ENCODE measurements around the gene EIF4G3. TPM values are rescaled to one million over a fixed set of nuclear protein-coding genes. Genes with fewer than 3 reads are reported as not detected.

The EIF4G3 gene
- total and polyA plus RNA-seq, 2 donors (not counting 1 experiment from before 2014, with no cell fraction given) = 33.6 to 76.0 TPM

GRCh38 chr1:21022279-21023040, 154.2 kb downstream of the EIF4G3 start:
- peak overlapping the region; percentile 0 to 74 for H3K27ac ChIP-seq (ENCODE audit: low read length in 2 of 2)
- peak; percentile 58 for DNase-seq
- CTCF ChIA-PET = interaction anchor here (1.0 to 1.1 kb wide), 2 partner anchors 40 to 173 kb away, joined by 3 to 10 read pairs; no protein-coding TSS in a partner anchor

More at GRCh38 chr1:21022279-21023040, 154.2 kb downstream of the EIF4G3 start:
- Histone ChIP-seq H2AFZ (ENCODE audit: insufficient read depth, low read depth, low read length, poor library complexity, severe bottlenecking) (peak overlapping the region; percentile 21), H3K4me1 (ENCODE audit: control insufficient read depth in 2 of 2, insufficient read depth in 2 of 2, low read length in 2 of 2) (peaks cover 10 to 11% of the 10 kb centered on the region in 2 donors), H3K36me3 (replicated peaks in 1 of 2; ENCODE audit: control extremely low read depth in 1 of 2, control insufficient read depth in 1 of 2, extremely low read depth in 1 of 2, insufficient read depth in 2 of 2, low read length in 1 of 2) (no peaks in the 10 kb centered on the region), H4K20me1 (ENCODE audit: control insufficient read depth, insufficient read depth, low read length, poor library complexity, severe bottlenecking) (peaks cover 10% of the 10 kb centered on the region), H3K9me3 (ENCODE audit: control extremely low read depth in 1 of 3, control insufficient read depth in 2 of 3, insufficient read depth in 1 of 3, low read length in 2 of 3) (no peaks in the 10 kb centered on the region), H3K79me2 (ENCODE audit: control insufficient read depth, insufficient read depth, low read length) (peaks cover 56% of the 10 kb centered on the region), H3K4me3 (ENCODE audit: control extremely low read depth in 1 of 5, extremely low read depth in 1 of 5, insufficient read depth in 1 of 5, low read depth in 2 of 5, low read length in 4 of 5) (peak overlapping the region in 3 of 5 experiments; percentile 7 to 46 (median 17)), H3K9ac (ENCODE audit: low read length) (peak overlapping the region; percentile 46), H3K27me3 (replicated peaks in 1 of 4; ENCODE audit: control extremely low read depth in 1 of 4, control insufficient read depth in 3 of 4, insufficient read depth in 4 of 4, low read length in 3 of 4) (no peaks in the 10 kb centered on the region), H3K4me2 (replicated peaks; ENCODE audit: low read depth, low read length, poor library complexity, severe bottlenecking) (peak overlapping the region; percentile 60)
- no peak for TF ChIP-seq EZH2 (IDR thresholded peaks at IDR 0.05; ENCODE audit: borderline replicate concordance, insufficient read depth, low read depth, low read length, poor library complexity, severe bottlenecking)
- TF ChIP-seq CTCF (IDR thresholded peaks at IDR 0.05) = no peak
- peak; percentile 91 for ATAC-seq (ENCODE audit: low read depth)
- intact Hi-C loops (cut with micrococcal nuclease) = no loop called here
- Mint-ChIP-seq H3K27me3 (no peaks in the 10 kb centered on the region), H3K27ac (peak overlapping the region; percentile 96), H3K4me3 (peak overlapping the region; percentile 88), H3K9me3 (ENCODE audit: insufficient read depth) (no peaks in the 10 kb centered on the region), H3K4me1 (peaks cover 17% of the 10 kb centered on the region)
- 0% methylated on average over 3 of the region's 6 CpGs for WGBS (ENCODE audit: insufficient coverage)
- POLR2A ChIA-PET = no interaction called here
